Neuron (in vitro differentiated cells): Measurements from ENCODE around the gene PPP2R2C.

Experiments
- H2AFZ ChIP-seq: one replicate; pipeline ENCODE4 v1.6.1; 2013; ENCODE audit warnings: low read depth, mild to moderate bottlenecking, inconsistent platforms, low read length, moderate library complexity
- H3K27me3 ChIP-seq: one replicate; pipeline ENCODE4 v1.6.1; 2013; ENCODE audit warnings: low read length; ENCODE audit not compliant: insufficient read depth
- H3K36me3 ChIP-seq: one replicate; pipeline ENCODE4 v1.6.1; 2013; ENCODE audit warnings: low read length; ENCODE audit not compliant: insufficient read depth
- H3K4me1 ChIP-seq: one replicate; pipeline ENCODE4 v1.6.1; 2013; ENCODE audit warnings: low read length; ENCODE audit not compliant: insufficient read depth
- H3K4me3 ChIP-seq: 2 replicates; pipeline ENCODE4 v1.5.1; 2013; ENCODE audit warnings: mild to moderate bottlenecking, low read length, moderate library complexity
- H3K9me3 ChIP-seq: one replicate; pipeline ENCODE4 v1.6.1; 2013; ENCODE audit warnings: low read length

PPP2R2C gene

DNA sequence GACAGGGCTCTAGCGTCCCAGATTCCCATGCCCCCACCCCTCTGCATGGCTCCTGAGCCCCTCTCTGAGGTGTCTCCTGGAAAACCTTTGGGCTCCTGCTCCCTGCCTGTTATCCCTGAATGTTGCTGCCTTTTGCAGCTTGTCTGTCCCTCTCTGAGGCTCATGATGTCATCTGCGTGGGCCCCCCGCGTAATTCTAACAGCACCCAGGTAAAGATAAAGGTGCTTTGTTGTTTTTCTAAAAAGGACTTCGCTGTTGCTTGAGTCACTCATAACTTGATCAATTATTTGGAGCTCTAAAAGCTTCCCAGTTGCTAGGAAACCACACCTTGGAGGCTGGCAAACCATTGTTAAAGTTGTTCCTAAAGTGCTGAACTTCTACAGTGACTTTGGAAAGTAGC is 166.1 kb downstream of the PPP2R2C start:
- Histone ChIP-seq H3K4me3 (no peak overlapping the region), H3K27me3 (no peaks in the 10 kb centered on the region), H3K9me3 (no peaks in the 10 kb centered on the region), H3K36me3 (peaks cover 15% of the 10 kb centered on the region), H3K4me1 (peaks cover 3% of the 10 kb centered on the region), H2AFZ (no peak overlapping the region)

DNA sequence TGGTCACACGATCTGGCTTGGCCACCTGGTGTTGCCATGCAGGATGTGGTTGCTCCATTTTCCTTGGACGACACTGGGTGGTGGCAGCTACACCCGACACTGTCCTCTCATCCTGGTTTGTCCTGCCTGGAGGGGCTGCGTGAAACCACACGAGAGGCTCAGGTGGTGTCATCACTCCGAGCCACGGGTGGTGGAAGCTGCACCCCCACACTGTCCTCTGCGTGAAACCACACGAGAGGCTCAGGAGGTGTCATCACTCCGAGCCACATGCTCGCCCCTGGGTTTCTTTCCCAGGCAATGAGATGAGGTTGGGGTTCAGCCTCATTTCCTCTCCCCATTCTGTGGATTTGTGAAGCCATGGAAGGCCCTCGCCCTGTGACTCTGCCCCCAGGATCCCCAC is 168.5 kb downstream of the PPP2R2C start:
- Histone ChIP-seq H3K9me3 (no peaks in the 10 kb centered on the region), H3K4me1 (peaks cover 3% of the 10 kb centered on the region), H3K27me3 (no peaks in the 10 kb centered on the region), H3K4me3 (no peak overlapping the region), H2AFZ (no peak overlapping the region), H3K36me3 (peaks cover 23% of the 10 kb centered on the region)

DNA sequence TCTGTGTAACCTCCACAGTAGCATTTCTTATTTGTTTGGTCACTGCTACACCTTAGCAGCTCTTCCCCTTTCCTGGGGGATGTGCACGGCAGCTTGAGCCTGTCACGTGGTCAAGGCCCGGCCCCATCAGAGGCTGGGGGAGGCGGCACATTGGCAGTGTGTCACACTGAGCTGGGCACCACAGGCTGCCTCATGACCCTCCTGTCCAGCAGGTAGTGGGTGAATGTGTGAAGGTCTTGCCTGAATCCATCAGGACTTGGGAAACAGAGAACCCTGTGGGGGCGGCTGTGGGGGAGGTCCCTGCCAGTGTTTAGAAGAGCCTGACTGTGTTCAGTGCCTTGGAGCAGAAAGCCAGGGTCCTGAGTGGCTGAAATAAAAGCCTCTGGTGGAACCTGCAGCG is 169.5 kb downstream of the PPP2R2C start:
- H3K4me1 ChIP-seq: peaks cover 3% of the 10 kb centered on the region
- no peak overlapping the region for H2AFZ ChIP-seq
- no peaks in the 10 kb centered on the region for H3K27me3 ChIP-seq
- H3K9me3 ChIP-seq: no peaks in the 10 kb centered on the region
- peaks cover 23% of the 10 kb centered on the region for H3K36me3 ChIP-seq
- H3K4me3 ChIP-seq: no peak overlapping the region

DNA sequence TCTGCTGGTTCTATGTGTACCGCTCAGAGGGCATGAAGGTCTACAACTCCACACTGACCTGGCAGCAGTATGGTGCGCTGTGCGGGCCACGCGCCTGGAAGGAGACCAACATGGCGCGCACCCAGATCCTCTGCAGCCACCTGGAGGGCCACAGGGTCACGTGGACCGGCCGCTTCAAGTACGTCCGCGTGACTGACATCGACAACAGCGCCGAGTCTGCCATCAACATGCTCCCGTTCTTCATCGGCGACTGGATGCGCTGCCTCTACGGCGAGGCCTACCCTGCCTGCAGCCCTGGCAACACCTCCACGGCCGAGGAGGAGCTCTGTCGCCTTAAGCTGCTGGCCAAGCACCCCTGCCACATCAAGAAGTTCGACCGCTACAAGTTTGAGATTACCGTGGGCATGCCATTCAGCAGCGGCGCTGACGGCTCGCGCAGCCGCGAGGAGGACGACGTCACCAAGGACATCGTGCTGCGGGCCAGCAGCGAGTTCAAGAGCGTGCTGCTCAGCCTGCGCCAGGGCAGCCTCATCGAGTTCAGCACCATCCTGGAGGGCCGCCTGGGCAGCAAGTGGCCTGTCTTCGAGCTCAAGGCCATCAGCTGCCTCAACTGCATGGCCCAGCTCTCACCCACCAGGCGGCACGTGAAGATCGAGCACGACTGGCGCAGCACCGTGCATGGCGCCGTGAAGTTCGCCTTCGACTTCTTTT is 170.5 kb downstream of the PPP2R2C start:
- Histone ChIP-seq H3K4me3 (no peak overlapping the region), H3K27me3 (no peaks in the 10 kb centered on the region), H3K36me3 (peaks cover 23% of the 10 kb centered on the region), H2AFZ (no peak overlapping the region), H3K4me1 (peaks cover 3% of the 10 kb centered on the region), H3K9me3 (no peaks in the 10 kb centered on the region)

DNA sequence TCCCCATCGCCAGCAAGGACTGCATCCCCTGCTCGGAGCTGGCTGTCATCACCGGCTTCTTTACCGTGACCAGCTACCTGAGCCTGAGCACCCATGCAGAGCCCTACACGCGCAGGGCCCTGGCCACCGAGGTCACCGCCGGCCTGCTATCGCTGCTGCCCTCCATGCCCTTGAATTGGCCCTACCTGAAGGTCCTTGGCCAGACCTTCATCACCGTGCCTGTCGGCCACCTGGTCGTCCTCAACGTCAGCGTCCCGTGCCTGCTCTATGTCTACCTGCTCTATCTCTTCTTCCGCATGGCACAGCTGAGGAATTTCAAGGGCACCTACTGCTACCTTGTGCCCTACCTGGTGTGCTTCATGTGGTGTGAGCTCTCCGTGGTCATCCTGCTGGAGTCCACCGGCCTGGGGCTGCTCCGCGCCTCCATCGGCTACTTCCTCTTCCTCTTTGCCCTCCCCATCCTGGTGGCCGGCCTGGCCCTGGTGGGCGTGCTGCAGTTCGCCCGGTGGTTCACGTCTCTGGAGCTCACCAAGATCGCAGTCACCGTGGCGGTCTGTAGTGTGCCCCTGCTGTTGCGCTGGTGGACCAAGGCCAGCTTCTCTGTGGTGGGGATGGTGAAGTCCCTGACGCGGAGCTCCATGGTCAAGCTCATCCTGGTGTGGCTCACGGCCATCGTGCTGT is 171.2 kb downstream of the PPP2R2C start:
- Histone ChIP-seq H3K4me1 (no peaks in the 10 kb centered on the region), H3K27me3 (no peaks in the 10 kb centered on the region), H2AFZ (no peak overlapping the region), H3K36me3 (peaks cover 23% of the 10 kb centered on the region), H3K4me3 (no peak overlapping the region), H3K9me3 (no peaks in the 10 kb centered on the region)

DNA sequence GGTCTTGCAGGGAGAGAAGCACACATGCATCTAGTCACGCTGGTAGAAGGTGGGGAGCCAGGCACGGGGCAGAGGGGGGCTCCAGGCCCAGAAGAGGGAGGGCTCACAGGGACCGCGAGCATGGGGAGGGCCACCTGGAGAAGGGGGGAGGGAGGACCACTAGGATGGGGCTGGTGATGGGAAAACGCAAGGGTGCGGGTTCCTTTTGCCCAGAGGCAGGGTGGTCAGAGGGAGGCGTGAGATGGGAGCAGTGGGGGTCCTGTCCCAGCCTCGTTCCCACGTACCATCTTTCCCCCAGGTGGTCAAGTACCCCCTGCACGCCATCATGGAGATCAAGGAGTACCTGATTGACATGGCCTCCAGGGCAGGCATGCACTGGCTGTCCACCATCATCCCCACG is 172.1 kb downstream of the PPP2R2C start:
- H3K27me3 ChIP-seq: no peaks in the 10 kb centered on the region
- H2AFZ ChIP-seq: no peak overlapping the region
- H3K9me3 ChIP-seq: no peaks in the 10 kb centered on the region
- H3K4me1 ChIP-seq: no peaks in the 10 kb centered on the region
- no peak overlapping the region for H3K4me3 ChIP-seq
- peaks cover 23% of the 10 kb centered on the region for H3K36me3 ChIP-seq

DNA sequence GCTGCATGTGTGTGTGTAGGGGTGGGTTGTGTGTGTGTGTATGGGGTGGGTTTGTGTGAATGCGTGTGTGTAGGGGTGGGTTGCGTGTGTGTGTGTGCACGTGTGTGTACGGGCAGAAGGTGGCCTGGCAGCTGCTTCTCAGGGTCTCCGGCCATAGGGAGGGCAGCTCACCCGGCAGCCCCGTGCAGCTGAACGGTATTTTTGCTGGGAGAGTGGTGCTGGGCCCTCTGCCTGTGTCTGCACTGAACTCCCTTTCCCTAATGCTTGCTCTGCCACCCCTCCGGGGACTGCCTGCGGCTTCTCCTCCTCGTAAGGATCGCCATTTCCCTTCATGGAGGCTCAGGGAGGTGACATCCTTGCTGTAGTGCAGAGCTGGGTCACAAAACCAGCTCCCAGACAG is 172.5 kb downstream of the PPP2R2C start:
- Histone ChIP-seq H3K4me1 (no peaks in the 10 kb centered on the region), H3K9me3 (no peaks in the 10 kb centered on the region), H3K4me3 (no peak overlapping the region), H3K36me3 (peaks cover 27% of the 10 kb centered on the region), H2AFZ (no peak overlapping the region), H3K27me3 (no peaks in the 10 kb centered on the region)

DNA sequence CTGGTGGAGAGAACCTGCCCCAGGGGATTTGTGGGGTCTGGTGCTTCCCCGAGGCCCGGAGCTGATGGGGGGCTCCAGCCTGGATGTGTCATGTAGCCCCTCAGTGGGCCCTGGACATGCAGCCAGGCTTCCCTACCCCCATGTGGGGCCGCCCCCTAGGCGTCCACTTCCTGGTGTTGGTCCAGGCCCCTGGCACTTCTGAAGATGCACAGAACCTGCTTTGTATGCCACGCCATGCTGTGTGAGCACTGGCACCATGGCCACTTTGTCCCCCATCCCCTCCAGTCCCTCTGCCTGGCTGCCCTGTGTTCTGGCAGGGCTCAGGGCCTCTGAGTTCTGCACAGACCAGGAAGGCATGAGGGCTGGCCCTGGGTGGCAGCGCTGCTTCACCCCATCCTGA is 173.6 kb downstream of the PPP2R2C start:
- peaks cover 36% of the 10 kb centered on the region for H3K36me3 ChIP-seq

DNA sequence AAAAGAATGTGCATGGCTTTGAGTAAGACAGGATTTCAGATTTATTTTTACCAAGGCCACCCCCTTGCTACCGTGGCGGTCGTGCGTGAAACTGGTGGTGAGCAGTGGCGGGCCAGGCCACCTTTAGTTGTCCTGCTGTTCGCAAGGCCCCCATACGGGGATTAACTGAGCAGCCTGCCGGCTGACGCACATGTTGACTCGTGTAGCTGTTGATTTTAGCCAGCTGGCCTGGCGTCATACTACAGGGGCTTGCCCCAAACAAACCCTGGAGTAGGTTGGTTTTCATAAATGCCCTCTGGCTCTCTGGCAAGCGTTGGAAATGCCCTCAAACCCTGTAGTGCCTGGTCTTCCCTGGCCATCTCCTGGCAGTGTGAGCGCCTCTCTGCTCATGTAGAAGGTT is 174.4 kb downstream of the PPP2R2C start:
- Histone ChIP-seq H2AFZ (no peak overlapping the region), H3K9me3 (no peaks in the 10 kb centered on the region), H3K36me3 (peaks cover 36% of the 10 kb centered on the region), H3K4me1 (no peaks in the 10 kb centered on the region), H3K27me3 (no peaks in the 10 kb centered on the region), H3K4me3 (no peak overlapping the region)

More for the DNA sequence above, 173.6 kb downstream of the PPP2R2C start:
- H3K4me3 ChIP-seq: no peak overlapping the region
- H3K4me1 ChIP-seq: no peaks in the 10 kb centered on the region
- no peak overlapping the region for H2AFZ ChIP-seq
- H3K27me3 ChIP-seq: no peaks in the 10 kb centered on the region
- H3K9me3 ChIP-seq: no peaks in the 10 kb centered on the region

DNA sequence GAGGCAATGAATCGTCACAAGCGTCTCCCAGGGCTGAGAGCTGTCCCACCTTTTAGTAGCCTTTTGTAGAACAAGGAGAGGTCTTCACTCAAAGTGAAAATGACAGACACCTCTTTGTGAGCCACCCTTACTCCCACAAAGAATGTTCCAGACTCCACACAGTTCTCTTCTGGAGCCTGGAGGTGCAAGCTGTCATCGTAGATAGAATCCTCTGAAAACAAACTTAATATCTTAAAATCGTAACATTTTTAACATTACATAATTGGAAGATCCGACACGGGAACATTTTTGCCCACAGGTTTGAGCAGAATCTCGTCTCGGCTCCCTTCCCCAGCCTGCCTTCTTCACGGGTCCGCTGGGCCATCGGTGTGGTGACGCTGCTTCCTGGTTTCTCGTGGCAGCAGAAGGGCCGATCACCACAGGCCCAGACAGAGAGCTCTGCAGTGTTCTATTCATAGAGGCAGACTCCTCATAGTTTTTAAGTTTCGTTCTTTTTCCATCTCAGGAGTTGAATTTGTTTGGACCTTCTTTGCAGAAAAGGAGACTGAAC is 175.1 kb downstream of the PPP2R2C start:
- Histone ChIP-seq H3K9me3 (no peaks in the 10 kb centered on the region), H2AFZ (no peak overlapping the region), H3K4me3 (no peak overlapping the region), H3K4me1 (no peaks in the 10 kb centered on the region), H3K27me3 (no peaks in the 10 kb centered on the region), H3K36me3 (peaks cover 34% of the 10 kb centered on the region)

DNA sequence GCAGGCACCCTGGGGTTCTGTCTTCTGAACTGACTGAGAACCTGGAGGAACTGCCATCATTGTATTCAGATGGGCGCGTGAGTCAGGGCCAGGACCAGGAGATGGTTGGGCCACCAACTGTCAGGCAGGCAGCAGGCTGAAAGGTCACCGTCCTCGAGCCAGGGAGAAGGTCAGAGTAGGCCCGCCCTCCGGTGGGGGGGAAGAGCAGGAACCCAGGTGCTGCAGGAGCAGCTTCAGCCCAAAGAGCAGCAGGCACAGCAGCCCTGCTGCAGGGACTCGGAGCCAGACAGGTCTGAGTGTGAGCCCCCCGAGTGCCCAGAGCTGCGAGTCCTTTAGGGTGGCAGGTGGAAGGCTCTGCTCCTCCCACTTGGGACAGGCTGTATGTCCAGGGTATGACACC is 176.4 kb downstream of the PPP2R2C start:
- Histone ChIP-seq H3K27me3 (no peaks in the 10 kb centered on the region), H3K4me3 (no peak overlapping the region), H3K9me3 (no peaks in the 10 kb centered on the region), H2AFZ (no peak overlapping the region), H3K36me3 (peaks cover 24% of the 10 kb centered on the region), H3K4me1 (no peaks in the 10 kb centered on the region)

DNA sequence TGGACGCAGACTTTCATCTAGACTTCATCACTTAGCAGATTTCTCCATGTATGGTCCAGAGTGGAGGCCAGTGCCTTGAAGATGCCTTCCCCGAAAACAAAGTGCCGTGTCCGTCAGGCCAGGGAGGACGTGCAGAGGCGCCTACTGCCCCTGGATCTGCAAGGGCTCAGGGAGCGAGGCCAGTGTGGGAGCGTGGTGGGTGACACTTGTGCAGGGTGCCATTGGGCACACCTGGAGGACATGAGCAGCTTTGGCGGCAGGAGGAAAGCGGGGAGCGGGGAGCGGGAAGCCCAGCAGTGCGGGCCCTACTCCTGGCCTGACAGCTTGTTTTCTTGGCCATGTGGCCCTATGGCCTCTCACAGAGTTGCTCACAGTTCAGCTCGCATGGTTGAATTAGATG is 176.9 kb downstream of the PPP2R2C start:
- Histone ChIP-seq H3K4me1 (no peaks in the 10 kb centered on the region), H3K4me3 (no peak overlapping the region), H3K27me3 (no peaks in the 10 kb centered on the region), H2AFZ (no peak overlapping the region), H3K9me3 (no peaks in the 10 kb centered on the region), H3K36me3 (peaks cover 22% of the 10 kb centered on the region)

DNA sequence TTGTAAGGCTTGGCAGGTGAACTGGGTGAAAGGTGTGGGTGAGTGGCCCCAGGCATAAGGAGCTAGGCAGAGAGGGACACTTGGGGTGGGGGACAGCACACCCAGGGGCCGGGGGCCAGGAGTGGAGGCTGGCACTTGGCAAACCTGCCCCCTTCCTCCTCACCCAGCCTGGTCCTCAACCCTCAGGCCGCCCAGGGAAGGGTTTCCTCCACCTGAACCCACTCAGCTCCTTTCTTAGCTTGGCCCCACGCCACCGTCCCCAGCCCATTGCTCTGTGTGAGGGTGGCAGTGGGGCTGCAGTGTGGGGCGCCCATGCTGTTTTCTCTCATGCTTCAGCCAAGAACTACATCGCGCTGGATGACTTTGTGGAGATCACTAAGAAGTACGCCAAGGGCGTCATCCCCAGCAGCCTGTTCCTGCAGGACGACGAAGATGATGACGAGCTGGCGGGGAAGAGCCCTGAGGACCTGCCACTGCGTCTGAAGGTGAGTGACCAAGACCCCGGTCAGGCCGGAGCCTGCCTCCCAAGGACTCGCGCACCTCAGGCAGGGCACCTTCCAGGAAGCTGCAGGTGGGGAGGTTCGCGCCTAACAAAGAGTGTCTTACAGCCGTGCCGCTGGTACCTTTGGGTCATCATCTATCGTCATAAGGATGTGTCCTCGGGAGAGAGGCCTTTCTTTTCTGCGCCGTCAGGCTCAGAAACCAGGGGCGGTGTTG is 177.6 kb downstream of the PPP2R2C start:
- H3K9me3 ChIP-seq: no peaks in the 10 kb centered on the region
- H3K4me3 ChIP-seq: no peak overlapping the region
- H3K36me3 ChIP-seq: peaks cover 23% of the 10 kb centered on the region
- H2AFZ ChIP-seq: no peak overlapping the region
- no peaks in the 10 kb centered on the region for H3K27me3 ChIP-seq
- H3K4me1 ChIP-seq: no peaks in the 10 kb centered on the region
